Keratinocyte (primary cell): Measurements from ENCODE around the gene TBCD. TPM values are rescaled to one million over a fixed set of nuclear protein-coding genes. Genes with fewer than 3 reads are reported as not detected.

ENCODE experiments used
- DNase-seq: peaks from one replicate; pipeline ENCODE4 v3.0.0-alpha.2; 2011; ENCODE audit warnings: low read depth, missing footprints, low spot score
- FAIRE-seq: peaks from 2 replicates; lab custom pipeline; 2011; peaks lifted over from hg19 to GRCh38; lab: Jason Lieb, UNC
- H2AFZ ChIP-seq: 2 replicates; pipeline ENCODE4 v1.6.0; 2012; ENCODE audit warnings: low read length, control low read depth, inconsistent platforms; ENCODE audit not compliant: control insufficient read depth
- H3K27ac ChIP-seq: 2 replicates; pipeline ENCODE4 v1.5.1; 2011; ENCODE audit warnings: low read length; ENCODE audit not compliant: control insufficient read depth, insufficient read depth
- H3K27me3 ChIP-seq: 3 replicates; pipeline ENCODE4 v1.6.0; 2011; ENCODE audit warnings: low read length; ENCODE audit not compliant: control insufficient read depth, insufficient read depth; ENCODE audit errors: extremely low read depth
- H3K36me3 ChIP-seq, 2 experiments: 2 replicates in 1 of 2; 3 replicates in 1 of 2; pipeline ENCODE4 v1.5.1; 2011; ENCODE audit warnings: low read length in 2 of 2, mild to moderate bottlenecking in 1 of 2; ENCODE audit not compliant: control insufficient read depth in 2 of 2, insufficient read depth in 2 of 2; ENCODE audit errors: extremely low read depth in 1 of 2
- H3K4me1 ChIP-seq: 3 replicates; pipeline ENCODE4 v1.5.1; 2011; ENCODE audit warnings: low read length; ENCODE audit not compliant: control insufficient read depth, insufficient read depth; ENCODE audit errors: extremely low read depth
- H3K4me2 ChIP-seq: 3 replicates; pipeline ENCODE4 v1.6.0; 2011; ENCODE audit warnings: low read depth, low read length; ENCODE audit not compliant: control insufficient read depth, insufficient read depth; ENCODE audit errors: extremely low read depth
- H3K4me3 ChIP-seq, 3 experiments: fragments of 200-600 bp in 1 of 3; sonication (generic) in 1 of 3; 2 replicates in 2 of 3; 3 replicates in 1 of 3; pipeline ENCODE4 v1.5.1; 2011 to 2016; ENCODE audit warnings: low read length in 3 of 3, mild to moderate bottlenecking in 3 of 3, control low read depth in 2 of 3, inconsistent platforms in 1 of 3, low read depth in 1 of 3, mixed read lengths in 1 of 3, mixed run types in 1 of 3, moderate library complexity in 1 of 3; ENCODE audit not compliant: control insufficient read depth in 2 of 3, insufficient read depth in 2 of 3; ENCODE audit errors: extremely low read depth in 1 of 3
- H3K79me2 ChIP-seq: 2 replicates; pipeline ENCODE4 v1.6.0; 2012; ENCODE audit warnings: low read length; ENCODE audit not compliant: control insufficient read depth, insufficient read depth
- H3K9ac ChIP-seq: 3 replicates; pipeline ENCODE4 v1.6.0; 2011; ENCODE audit warnings: low read length; ENCODE audit not compliant: control insufficient read depth, insufficient read depth; ENCODE audit errors: extremely low read depth
- H3K9me1 ChIP-seq: 3 replicates; pipeline ENCODE4 v1.6.0; 2011; ENCODE audit warnings: low read length; ENCODE audit not compliant: control insufficient read depth, insufficient read depth; ENCODE audit errors: extremely low read depth
- H3K9me3 ChIP-seq: 2 replicates; pipeline ENCODE4 v1.5.1; 2012; ENCODE audit warnings: low read depth, low read length; ENCODE audit not compliant: control insufficient read depth
- H4K20me1 ChIP-seq: 3 replicates; pipeline ENCODE4 v1.6.0; 2011; ENCODE audit warnings: low read length; ENCODE audit not compliant: control insufficient read depth, insufficient read depth; ENCODE audit errors: extremely low read depth
- CTCF ChIP-seq, 3 experiments: IDR thresholded peaks in 1 of 3; conservative IDR thresholded peaks in 1 of 3; optimal IDR thresholded peaks in 1 of 3; 2 replicates in 2 of 3; 3 replicates in 1 of 3; pipeline versions ENCODE3 to v1.5.1; 2011; ENCODE audit warnings: low read length in 3 of 3, mild to moderate bottlenecking in 3 of 3, moderate library complexity in 2 of 3, control low read depth in 1 of 3, inconsistent platforms in 1 of 3; ENCODE audit not compliant: insufficient read depth in 2 of 3; ENCODE audit errors: extremely low read depth in 1 of 3
- EZH2 ChIP-seq: IDR thresholded peaks from one replicate; pipeline ENCODE4 v1.6.1; 2012; ENCODE audit warnings: inconsistent platforms, mild to moderate bottlenecking, low read length, moderate library complexity
- dilution Hi-C: fragments of 300-500 bp; cut with MboI; formaldehyde crosslinking; loops from one replicate; pipeline ENCODE4 v1.7.0; 2020; ENCODE audit warnings: low sequenced_read_pairs; ENCODE audit not compliant: extremely low pct_ligation_motif_present
- polyA plus RNA-seq, 5 experiments: library from polyadenylated mRNA; depleted of rRNA in 3 of 5; stranded (reverse) in 3 of 5; stranded (forward) in 1 of 5; unstranded in 1 of 5; fragments of >200 nt; gene quantifications; 1 replicate in 1 of 5; 2 replicates in 3 of 5; 3 replicates in 1 of 5; pipeline versions ENCODE4 v1.2.1 to v1.2.3, GENCODE V29; 2011 to 2012; ENCODE audit warnings: missing spikeins in 2 of 5, low read depth in 1 of 5, low replicate concordance in 1 of 5

TBCD gene
- polyA plus RNA-seq, 1 donor (not counting 4 experiments of a cell fraction or from before 2014, with no cell fraction given): 36.2 TPM

GRCh38 chr17:82936768-82937171 is 184.9 kb downstream of the TBCD start:
- no peak for FAIRE-seq
- Histone ChIP-seq H2AFZ (no peak overlapping the region), H3K9me3 (no peaks in the 10 kb centered on the region), H3K27me3 (no peaks in the 10 kb centered on the region), H3K4me3 (no peak overlapping the region), H3K36me3 (peaks cover 19 to 44% of the 10 kb centered on the region in 2 experiments), H3K4me1 (no peaks in the 10 kb centered on the region), H3K27ac (no peak overlapping the region), H3K4me2 (no peak overlapping the region), H4K20me1 (no peaks in the 10 kb centered on the region), H3K9ac (no peak overlapping the region), H3K79me2 (no peaks in the 10 kb centered on the region), H3K9me1 (no peaks in the 10 kb centered on the region)
- TF ChIP-seq CTCF (optimal IDR thresholded peaks at IDR 0.05 in 1 of 3, IDR thresholded peaks at IDR 0.05 in 1 of 3, conservative IDR thresholded peaks at IDR 0.05 in 1 of 3; ENCODE audit: extremely low read depth in 1 of 3, insufficient read depth in 2 of 3, low read length in 3 of 3): no peak
- no peak for TF ChIP-seq EZH2
- dilution Hi-C loops: no loop called here
- DNase-seq: no peak

- TF ChIP-seq EZH2 (no peak), CTCF (optimal IDR thresholded peaks at IDR 0.05 in 1 of 3, IDR thresholded peaks at IDR 0.05 in 1 of 3, conservative IDR thresholded peaks at IDR 0.05 in 1 of 3; ENCODE audit: extremely low read depth in 1 of 3, insufficient read depth in 2 of 3, low read length in 3 of 3) (no peak)
- H3K27me3 ChIP-seq: no peaks in the 10 kb centered on the region
- no peak overlapping the region for H3K4me3 ChIP-seq
- no peaks in the 10 kb centered on the region for H3K79me2 ChIP-seq
- no peaks in the 10 kb centered on the region for H4K20me1 ChIP-seq
- DNase-seq: no peak
- peaks cover 19 to 40% of the 10 kb centered on the region in 2 experiments for H3K36me3 ChIP-seq
- no peak overlapping the region for H3K27ac ChIP-seq
- dilution Hi-C loops: no loop called here
- H2AFZ ChIP-seq: no peak overlapping the region
- FAIRE-seq: no peak
- H3K4me2 ChIP-seq: no peak overlapping the region
- H3K4me1 ChIP-seq: no peaks in the 10 kb centered on the region
- H3K9me1 ChIP-seq: no peaks in the 10 kb centered on the region
- no peaks in the 10 kb centered on the region for H3K9me3 ChIP-seq
- no peak overlapping the region for H3K9ac ChIP-seq
Measured at GRCh38 chr17:82937411-82938371, 185.8 kb downstream of the TBCD start.
